KMS-11 (cell line): Measurements from ENCODE around the gene MFSD6.

Source experiments
- H2AFZ ChIP-seq: fragments of 200-600 bp; sonication (generic); 2 replicates; pipeline ENCODE4 v1.6.1; 2016; ENCODE audit warnings: antibody characterized with exemption, mixed run types, low read depth
- H3K27ac ChIP-seq: fragments of 200-600 bp; sonication (generic); 2 replicates; pipeline ENCODE4 v1.6.1; 2016; ENCODE audit warnings: mild to moderate bottlenecking, mixed run types
- H3K27me3 ChIP-seq: fragments of 200-600 bp; sonication (generic); 2 replicates; pipeline ENCODE4 v1.6.1; 2017; ENCODE audit warnings: mild to moderate bottlenecking, low read depth, mixed run types, moderate library complexity; ENCODE audit not compliant: insufficient read depth
- H3K36me3 ChIP-seq: fragments of 200-600 bp; sonication (generic); 2 replicates; pipeline ENCODE4 v1.6.1; 2017; ENCODE audit warnings: mild to moderate bottlenecking, mixed run types; ENCODE audit not compliant: insufficient read depth
- H3K4me1 ChIP-seq: fragments of 200-600 bp; sonication (generic); 2 replicates; pipeline ENCODE4 v1.6.1; 2016; ENCODE audit warnings: mild to moderate bottlenecking, low read depth, mixed run types; ENCODE audit not compliant: poor library complexity, severe bottlenecking
- H3K4me2 ChIP-seq: fragments of 200-600 bp; sonication (generic); 2 replicates; pipeline ENCODE4 v1.7.0; 2016; ENCODE audit warnings: mild to moderate bottlenecking, mixed run types
- H3K4me3 ChIP-seq: fragments of 200-600 bp; sonication (generic); IDR thresholded peaks from 2 replicates; pipeline ENCODE4 v1.6.1; 2017; ENCODE audit warnings: low read depth, low read length, mixed read lengths; ENCODE audit not compliant: insufficient read depth
- H3K79me2 ChIP-seq: fragments of 200-600 bp; sonication (generic); 2 replicates; pipeline ENCODE4 v1.6.1; 2016; ENCODE audit warnings: low read depth, mixed run types; ENCODE audit not compliant: insufficient read depth
- H3K9ac ChIP-seq: fragments of 200-600 bp; sonication (generic); 2 replicates; pipeline ENCODE4 v1.6.1; 2016; ENCODE audit warnings: mild to moderate bottlenecking, mixed run types
- H4K20me1 ChIP-seq: fragments of 200-600 bp; sonication (generic); 2 replicates; pipeline ENCODE4 v1.6.1; 2016; ENCODE audit warnings: mild to moderate bottlenecking, mixed run types; ENCODE audit not compliant: insufficient read depth
- TF ChIP-seq, protein P1 (sequence below): fragments of 200-600 bp; sonication (generic); conservative IDR thresholded peaks from 2 replicates; pipeline ENCODE4 v1.6.1; 2017; ENCODE audit warnings: low read depth, mild to moderate bottlenecking, antibody characterized with exemption, low read length, moderate library complexity, mixed read lengths

MFSD6 gene

DNA sequence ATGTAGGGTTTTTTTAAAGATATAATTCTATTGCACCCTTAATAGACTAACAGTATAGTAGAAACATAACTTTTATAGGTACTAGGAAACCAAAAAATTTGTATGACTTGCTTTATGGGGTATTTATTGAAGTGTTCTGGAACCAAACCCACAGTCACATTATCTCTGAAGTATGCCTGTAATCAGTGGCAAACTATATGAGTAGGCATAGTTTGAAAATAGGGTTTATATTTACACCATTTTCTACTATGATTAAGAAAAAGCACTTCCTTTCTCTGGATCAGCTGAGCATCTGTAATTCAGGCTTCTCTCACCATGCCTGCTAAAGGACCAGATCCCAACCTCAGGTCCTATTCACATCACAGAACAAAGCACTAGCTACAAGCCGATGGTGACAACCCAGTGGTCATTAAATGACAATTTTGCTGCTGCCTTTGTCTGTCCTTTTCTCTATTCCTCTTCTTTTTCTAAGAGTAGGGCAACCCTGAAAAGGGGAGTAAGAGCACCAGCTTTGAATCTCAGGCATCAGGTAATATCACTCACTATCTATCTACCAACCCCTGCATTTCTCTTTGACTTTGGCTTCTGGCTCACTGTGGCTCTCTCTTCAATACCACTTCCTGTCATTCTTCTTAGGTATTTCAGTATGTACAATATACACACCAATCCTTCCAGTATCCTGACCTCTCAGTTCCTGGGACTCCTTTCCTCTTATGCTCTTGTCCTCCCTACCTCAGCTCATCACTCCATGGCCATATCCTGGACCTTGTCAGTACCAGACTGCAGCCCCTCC lies 112.0 kb downstream of the MFSD6 start:
- H4K20me1 ChIP-seq = no peaks in the 10 kb centered on the region
- no peak overlapping the region for H2AFZ ChIP-seq
- H3K79me2 ChIP-seq = no peaks in the 10 kb centered on the region
- no peak overlapping the region for H3K4me3 ChIP-seq
- H3K36me3 ChIP-seq = no peaks in the 10 kb centered on the region
- H3K4me1 ChIP-seq = peaks cover 15% of the 10 kb centered on the region
- no peak overlapping the region for H3K4me2 ChIP-seq
- H3K27me3 ChIP-seq = no peaks in the 10 kb centered on the region
- TF ChIP-seq, protein P1, sequence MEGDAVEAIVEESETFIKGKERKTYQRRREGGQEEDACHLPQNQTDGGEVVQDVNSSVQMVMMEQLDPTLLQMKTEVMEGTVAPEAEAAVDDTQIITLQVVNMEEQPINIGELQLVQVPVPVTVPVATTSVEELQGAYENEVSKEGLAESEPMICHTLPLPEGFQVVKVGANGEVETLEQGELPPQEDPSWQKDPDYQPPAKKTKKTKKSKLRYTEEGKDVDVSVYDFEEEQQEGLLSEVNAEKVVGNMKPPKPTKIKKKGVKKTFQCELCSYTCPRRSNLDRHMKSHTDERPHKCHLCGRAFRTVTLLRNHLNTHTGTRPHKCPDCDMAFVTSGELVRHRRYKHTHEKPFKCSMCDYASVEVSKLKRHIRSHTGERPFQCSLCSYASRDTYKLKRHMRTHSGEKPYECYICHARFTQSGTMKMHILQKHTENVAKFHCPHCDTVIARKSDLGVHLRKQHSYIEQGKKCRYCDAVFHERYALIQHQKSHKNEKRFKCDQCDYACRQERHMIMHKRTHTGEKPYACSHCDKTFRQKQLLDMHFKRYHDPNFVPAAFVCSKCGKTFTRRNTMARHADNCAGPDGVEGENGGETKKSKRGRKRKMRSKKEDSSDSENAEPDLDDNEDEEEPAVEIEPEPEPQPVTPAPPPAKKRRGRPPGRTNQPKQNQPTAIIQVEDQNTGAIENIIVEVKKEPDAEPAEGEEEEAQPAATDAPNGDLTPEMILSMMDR = no peak
- no peak overlapping the region for H3K27ac ChIP-seq
- H3K9ac ChIP-seq = no peak overlapping the region

DNA sequence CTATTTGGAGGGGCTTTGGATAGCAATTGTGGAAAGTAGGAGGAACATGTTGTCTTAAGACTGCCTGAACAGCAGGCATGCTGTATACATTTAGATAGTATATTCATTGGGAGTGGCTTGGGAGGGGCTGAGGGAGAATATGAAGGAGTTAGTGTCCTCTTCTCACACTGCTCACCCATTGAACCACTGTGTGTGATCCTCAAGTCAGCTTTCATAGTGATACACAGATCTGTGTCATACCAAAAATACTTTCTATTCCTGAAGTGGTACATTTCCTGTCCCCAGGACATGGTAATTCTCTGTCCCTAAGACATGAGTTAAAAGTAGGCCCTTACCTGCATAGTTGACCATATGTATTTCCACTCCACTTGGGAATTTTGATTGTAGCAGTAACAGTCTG lies 116.8 kb downstream of the MFSD6 start:
- Histone ChIP-seq H3K27me3 (no peaks in the 10 kb centered on the region), H3K27ac (no peak overlapping the region), H3K36me3 (no peaks in the 10 kb centered on the region), H3K4me2 (no peak overlapping the region), H3K4me3 (no peak overlapping the region), H4K20me1 (no peaks in the 10 kb centered on the region), H3K4me1 (peaks cover 6% of the 10 kb centered on the region), H3K9ac (no peak overlapping the region), H3K79me2 (no peaks in the 10 kb centered on the region), H2AFZ (no peak overlapping the region)
- TF ChIP-seq, protein P1 = no peak

DNA sequence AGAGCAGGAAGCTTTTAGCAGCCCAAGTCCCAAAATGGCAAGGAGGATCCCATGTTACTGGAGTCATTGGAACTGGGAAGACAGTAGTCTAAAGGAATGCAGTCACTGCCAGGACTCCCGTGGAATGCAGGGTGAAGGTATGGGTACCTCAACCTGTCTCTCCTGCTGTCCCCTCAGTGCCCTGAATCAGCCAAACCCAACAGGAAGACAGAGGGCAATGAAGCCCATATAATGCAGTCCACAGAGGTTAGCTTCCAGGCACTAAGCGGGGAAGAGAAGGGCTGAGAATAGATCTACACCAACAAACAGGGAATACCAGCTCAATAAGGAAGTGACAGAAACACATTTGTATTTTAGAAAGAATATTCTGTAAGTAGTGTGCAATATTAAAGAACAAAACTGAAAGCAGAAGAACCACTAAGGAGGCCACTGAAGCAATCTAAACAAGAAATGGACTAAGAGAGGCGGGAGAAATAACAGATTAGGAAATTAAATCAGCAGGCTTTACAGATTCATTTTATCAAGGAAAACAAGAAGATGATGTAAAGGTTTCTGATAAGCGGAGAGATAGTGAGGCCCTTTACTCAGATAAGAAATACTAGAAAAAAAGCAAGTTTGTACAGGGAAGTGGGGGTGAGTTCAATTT lies 118.1 kb downstream of the MFSD6 start:
- Histone ChIP-seq H3K4me1 (peaks cover 6% of the 10 kb centered on the region), H4K20me1 (no peaks in the 10 kb centered on the region), H3K4me3 (no peak overlapping the region), H3K27ac (no peak overlapping the region), H3K36me3 (no peaks in the 10 kb centered on the region), H3K9ac (no peak overlapping the region), H3K27me3 (no peaks in the 10 kb centered on the region), H2AFZ (no peak overlapping the region), H3K79me2 (no peaks in the 10 kb centered on the region), H3K4me2 (no peak overlapping the region)
- TF ChIP-seq, protein P1 = no peak

DNA sequence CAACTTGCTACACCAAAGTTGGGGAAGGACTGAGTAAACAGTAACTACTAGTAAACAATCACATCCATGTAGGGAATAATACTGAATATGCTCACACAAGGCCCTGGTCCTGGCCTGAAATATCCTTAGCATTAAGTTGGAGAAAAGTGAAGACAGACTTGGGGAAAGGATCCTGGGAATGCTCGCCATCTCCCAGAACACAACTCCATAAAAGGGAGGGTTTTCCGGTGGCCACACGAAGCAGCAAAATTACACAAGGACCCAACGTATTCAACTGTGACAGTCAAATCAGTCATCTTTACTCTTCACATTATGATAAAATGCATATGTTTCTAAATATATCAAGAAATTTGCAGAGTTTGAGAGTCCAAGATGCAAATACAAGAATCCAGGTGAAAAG lies 119.1 kb downstream of the MFSD6 start:
- Histone ChIP-seq H3K4me3 (no peak overlapping the region), H3K9ac (no peak overlapping the region), H3K27ac (no peak overlapping the region), H2AFZ (no peak overlapping the region), H3K4me1 (peaks cover 12% of the 10 kb centered on the region), H4K20me1 (no peaks in the 10 kb centered on the region), H3K79me2 (no peaks in the 10 kb centered on the region), H3K36me3 (no peaks in the 10 kb centered on the region), H3K27me3 (no peaks in the 10 kb centered on the region), H3K4me2 (no peak overlapping the region)
- TF ChIP-seq, protein P1 = no peak
